HCT116 (cell line): ENCODE measurements around the gene SH3PXD2A.

Experiments
- SP1 ChIP-seq: IDR thresholded peaks from 2 replicates; pipeline ENCODE4 v1.6.1; 2012; ENCODE audit warnings: low read depth
- TF ChIP-seq, protein P1 (sequence below), 3 experiments: fragments of 200-600 bp in 1 of 3; sonication (generic) in 1 of 3; IDR thresholded peaks in 2 of 3; conservative IDR thresholded peaks in 1 of 3; 2 replicates each; pipeline ENCODE4 v1.5.1; 2012 to 2017; ENCODE audit warnings: low read depth in 2 of 3, low read length in 2 of 3, antibody characterized with exemption in 1 of 3, borderline replicate concordance in 1 of 3, control low read depth in 1 of 3, mild to moderate bottlenecking in 1 of 3, mixed read lengths in 1 of 3, mixed run types in 1 of 3, moderate library complexity in 1 of 3; ENCODE audit not compliant: insufficient read depth in 1 of 3

GRCh38 chr10:103636492-103636891 lies 218.9 kb downstream of the SH3PXD2A start:
- TF ChIP-seq, protein P1, sequence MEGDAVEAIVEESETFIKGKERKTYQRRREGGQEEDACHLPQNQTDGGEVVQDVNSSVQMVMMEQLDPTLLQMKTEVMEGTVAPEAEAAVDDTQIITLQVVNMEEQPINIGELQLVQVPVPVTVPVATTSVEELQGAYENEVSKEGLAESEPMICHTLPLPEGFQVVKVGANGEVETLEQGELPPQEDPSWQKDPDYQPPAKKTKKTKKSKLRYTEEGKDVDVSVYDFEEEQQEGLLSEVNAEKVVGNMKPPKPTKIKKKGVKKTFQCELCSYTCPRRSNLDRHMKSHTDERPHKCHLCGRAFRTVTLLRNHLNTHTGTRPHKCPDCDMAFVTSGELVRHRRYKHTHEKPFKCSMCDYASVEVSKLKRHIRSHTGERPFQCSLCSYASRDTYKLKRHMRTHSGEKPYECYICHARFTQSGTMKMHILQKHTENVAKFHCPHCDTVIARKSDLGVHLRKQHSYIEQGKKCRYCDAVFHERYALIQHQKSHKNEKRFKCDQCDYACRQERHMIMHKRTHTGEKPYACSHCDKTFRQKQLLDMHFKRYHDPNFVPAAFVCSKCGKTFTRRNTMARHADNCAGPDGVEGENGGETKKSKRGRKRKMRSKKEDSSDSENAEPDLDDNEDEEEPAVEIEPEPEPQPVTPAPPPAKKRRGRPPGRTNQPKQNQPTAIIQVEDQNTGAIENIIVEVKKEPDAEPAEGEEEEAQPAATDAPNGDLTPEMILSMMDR (IDR thresholded peaks at IDR 0.05 in 2 of 3, conservative IDR thresholded peaks at IDR 0.05 in 1 of 3; ENCODE audit: borderline replicate concordance in 1 of 3, insufficient read depth in 1 of 3, low read depth in 2 of 3, low read length in 2 of 3), result no peak
- TF ChIP-seq SP1, result no peak
